SJSA1 (cell line): Measurements from ENCODE around the gene ERC2. TPM values are rescaled to one million over a fixed set of nuclear protein-coding genes. Genes with fewer than 3 reads are reported as not detected.

ENCODE experiments used
- DNase-seq, 2 experiments: peaks; one replicate each; pipeline ENCODE4 v3.0.0-alpha.2; 2015 to 2020; ENCODE audit warnings: low spot score in 2 of 2, low read depth in 1 of 2
- H3K27ac ChIP-seq: fragments of 250-450 bp; sonication (Bioruptor Pico); 2 replicates; pipeline ENCODE4 v1.5.1; 2020; ENCODE audit warnings: mild to moderate bottlenecking, moderate library complexity
- H3K27me3 ChIP-seq: fragments of 250-450 bp; sonication (Bioruptor Pico); replicated peaks from 2 replicates; pipeline ENCODE4 v1.5.1; 2020; ENCODE audit warnings: mild to moderate bottlenecking, moderate library complexity
- H3K36me3 ChIP-seq: fragments of 250-450 bp; sonication (Bioruptor Pico); 2 replicates; pipeline ENCODE4 v1.5.1; 2020; ENCODE audit warnings: mild to moderate bottlenecking
- H3K4me1 ChIP-seq: fragments of 250-450 bp; sonication (Bioruptor Pico); replicated peaks from 2 replicates; pipeline ENCODE4 v1.6.1; 2021; ENCODE audit warnings: mild to moderate bottlenecking
- H3K4me3 ChIP-seq: fragments of 250-450 bp; sonication (Bioruptor Pico); 2 replicates; pipeline ENCODE4 v1.5.1; 2020; ENCODE audit warnings: mild to moderate bottlenecking
- H3K9me3 ChIP-seq: fragments of 250-450 bp; sonication (Bioruptor Pico); replicated peaks from 2 replicates; pipeline ENCODE4 v1.5.1; 2020; ENCODE audit warnings: mild to moderate bottlenecking
- total RNA-seq: library from RNA; depleted of rRNA; stranded (reverse); fragments of >200 nt; shearing (Covaris generic); gene quantifications from 2 replicates; pipeline ENCODE4 v1.2.3, GENCODE V29; 2014

Gene ERC2
- total RNA-seq, 1 experiment from 2014 or later: 0.13 TPM

- H3K27ac ChIP-seq: no peak overlapping the region
- H3K4me3 ChIP-seq: no peak overlapping the region
- no peaks in the 10 kb centered on the region for H3K9me3 ChIP-seq
- no peaks in the 10 kb centered on the region for H3K36me3 ChIP-seq
- peaks cover 8% of the 10 kb centered on the region for H3K4me1 ChIP-seq
- no peak for DNase-seq
- no peaks in the 10 kb centered on the region for H3K27me3 ChIP-seq
Observed at GRCh38 chr3:56115199-56115598, 353.1 kb downstream of the ERC2 start.

GRCh38 chr3:56113908-56114307 lies 354.4 kb downstream of the ERC2 start:
- H3K27ac ChIP-seq: no peak overlapping the region
- H3K27me3 ChIP-seq: no peaks in the 10 kb centered on the region
- H3K4me3 ChIP-seq: no peak overlapping the region
- DNase-seq: no peak
- no peaks in the 10 kb centered on the region for H3K4me1 ChIP-seq
- H3K9me3 ChIP-seq: no peaks in the 10 kb centered on the region
- H3K36me3 ChIP-seq: no peaks in the 10 kb centered on the region

DNA sequence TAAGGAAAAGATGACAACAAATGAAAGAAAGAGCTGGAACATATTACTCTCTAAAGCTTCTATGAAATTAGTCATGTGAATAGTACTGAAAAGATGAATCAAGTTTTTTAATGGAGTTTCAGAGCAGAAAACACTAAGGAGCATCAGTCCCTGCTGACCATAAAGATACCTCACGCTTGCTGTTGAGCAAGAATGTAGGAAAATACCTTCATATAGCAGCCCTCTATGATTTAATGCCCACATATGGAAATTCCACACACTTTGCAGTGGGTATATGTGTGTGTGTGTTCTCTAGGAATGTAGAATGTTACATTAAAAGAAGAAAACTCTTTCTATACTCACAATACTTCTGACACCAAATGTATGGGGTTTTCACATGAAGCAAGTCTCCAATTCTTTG lies 355.0 kb downstream of the ERC2 start:
- Histone ChIP-seq H3K27me3 (no peaks in the 10 kb centered on the region), H3K36me3 (no peaks in the 10 kb centered on the region), H3K4me3 (no peak overlapping the region), H3K27ac (no peak overlapping the region), H3K4me1 (no peaks in the 10 kb centered on the region), H3K9me3 (no peaks in the 10 kb centered on the region)
- DNase-seq: no peak

DNA sequence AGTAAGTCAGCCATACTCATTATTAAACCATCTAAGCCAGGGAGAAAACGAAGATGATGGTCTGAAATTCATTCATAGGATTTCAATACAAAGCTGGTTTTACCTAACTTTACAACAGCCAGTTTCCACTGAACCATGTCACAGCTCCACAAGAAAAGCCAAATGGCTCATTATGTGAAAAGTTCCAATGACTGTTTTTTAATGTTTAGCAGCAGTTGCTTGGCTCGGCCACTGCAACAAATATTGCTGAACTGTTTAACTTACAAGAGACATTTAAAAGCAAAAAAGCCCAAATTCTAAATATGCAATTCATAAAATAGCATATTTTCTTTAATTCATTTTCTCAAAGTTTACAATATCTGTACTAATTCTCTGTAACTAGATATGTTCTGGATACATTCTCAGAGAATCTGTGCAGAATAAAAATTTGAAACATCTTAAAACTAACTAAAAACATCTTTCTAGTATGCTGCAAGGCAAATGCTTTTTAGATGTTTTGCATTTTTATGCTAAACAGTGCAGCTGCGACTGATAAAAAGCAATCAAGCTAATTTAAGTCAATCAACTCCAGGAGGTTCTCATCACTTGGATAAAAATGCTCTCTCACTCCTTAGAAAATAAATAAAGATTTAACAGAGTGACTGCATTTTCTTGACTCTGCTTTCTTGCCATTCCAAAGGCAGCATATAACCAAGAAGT lies 356.5 kb downstream of the ERC2 start:
- no peaks in the 10 kb centered on the region for H3K9me3 ChIP-seq
- DNase-seq: no peak
- no peaks in the 10 kb centered on the region for H3K27me3 ChIP-seq
- H3K27ac ChIP-seq: no peak overlapping the region
- no peak overlapping the region for H3K4me3 ChIP-seq
- no peaks in the 10 kb centered on the region for H3K36me3 ChIP-seq
- peaks cover 3% of the 10 kb centered on the region; the same call in 1 of the 2 replicates for H3K4me1 ChIP-seq

GRCh38 chr3:56110886-56111285 lies 357.4 kb downstream of the ERC2 start:
- DNase-seq: no peak
- peaks cover 5% of the 10 kb centered on the region for H3K4me1 ChIP-seq
- no peak overlapping the region for H3K4me3 ChIP-seq
- no peak overlapping the region for H3K27ac ChIP-seq
- no peaks in the 10 kb centered on the region for H3K36me3 ChIP-seq
- H3K27me3 ChIP-seq: no peaks in the 10 kb centered on the region
- no peaks in the 10 kb centered on the region for H3K9me3 ChIP-seq

- Histone ChIP-seq H3K27me3 (no peaks in the 10 kb centered on the region), H3K36me3 (no peaks in the 10 kb centered on the region), H3K9me3 (no peaks in the 10 kb centered on the region), H3K4me3 (no peak overlapping the region), H3K4me1 (peaks cover 5% of the 10 kb centered on the region), H3K27ac (no peak overlapping the region)
- no peak for DNase-seq
Observed at GRCh38 chr3:56107157-56107556, 361.1 kb downstream of the ERC2 start.

DNA sequence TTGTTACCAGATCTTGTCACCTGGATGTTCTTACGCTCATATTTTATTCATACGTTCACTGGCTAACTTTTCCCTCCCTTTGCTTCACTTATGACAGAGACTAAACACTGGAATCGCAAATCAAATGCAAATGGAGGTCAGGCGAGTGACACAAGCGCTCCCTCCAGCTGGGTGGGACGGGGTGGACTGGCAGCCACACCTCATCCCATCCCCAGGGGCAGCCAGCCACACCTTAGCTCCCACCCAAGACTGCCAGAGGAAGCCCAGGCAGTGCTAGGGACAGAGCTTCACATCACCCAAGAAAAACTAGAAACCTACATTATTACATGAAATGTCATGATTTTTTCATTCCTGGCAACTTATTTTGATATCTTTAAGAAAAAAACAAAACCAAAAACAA lies 366.2 kb downstream of the ERC2 start:
- H3K9me3 ChIP-seq: no peaks in the 10 kb centered on the region
- no peak overlapping the region for H3K4me3 ChIP-seq
- peaks cover 5% of the 10 kb centered on the region for H3K4me1 ChIP-seq
- no peak overlapping the region for H3K27ac ChIP-seq
- H3K36me3 ChIP-seq: no peaks in the 10 kb centered on the region
- H3K27me3 ChIP-seq: no peaks in the 10 kb centered on the region
- DNase-seq: no peak

DNA sequence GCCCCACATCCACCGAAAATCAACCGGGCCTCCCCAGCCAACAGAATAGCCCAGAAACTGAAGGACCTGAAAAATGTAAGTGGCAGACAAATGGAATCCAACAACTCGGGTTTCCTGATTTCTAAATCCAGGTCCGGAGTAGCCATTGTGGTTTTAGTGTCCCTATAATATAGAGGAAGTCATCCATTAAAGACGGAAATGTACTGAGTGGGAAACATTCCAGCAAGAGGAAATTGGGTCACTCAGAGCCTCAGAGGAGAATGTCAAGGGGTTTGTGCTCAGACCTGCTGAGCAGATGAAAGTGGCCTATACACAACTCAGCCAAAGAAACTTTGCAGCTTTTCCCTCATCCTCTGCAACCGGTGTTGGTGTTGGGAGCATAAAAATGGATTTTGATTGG lies 366.7 kb downstream of the ERC2 start:
- peaks cover under 1% of the 10 kb centered on the region for H3K4me1 ChIP-seq
- H3K36me3 ChIP-seq: no peaks in the 10 kb centered on the region
- H3K27ac ChIP-seq: no peak overlapping the region
- no peak overlapping the region for H3K4me3 ChIP-seq
- H3K9me3 ChIP-seq: no peaks in the 10 kb centered on the region
- no peaks in the 10 kb centered on the region for H3K27me3 ChIP-seq
- no peak for DNase-seq

- Histone ChIP-seq H3K4me3 (no peak overlapping the region), H3K4me1 (no peaks in the 10 kb centered on the region), H3K27me3 (no peaks in the 10 kb centered on the region), H3K27ac (no peak overlapping the region), H3K36me3 (no peaks in the 10 kb centered on the region), H3K9me3 (no peaks in the 10 kb centered on the region)
- DNase-seq: no peak
Observed at GRCh38 chr3:56096999-56097398, 371.3 kb downstream of the ERC2 start.

GRCh38 chr3:56094170-56094569 lies 374.1 kb downstream of the ERC2 start:
- no peak for DNase-seq
- Histone ChIP-seq H3K27me3 (no peaks in the 10 kb centered on the region), H3K4me1 (no peaks in the 10 kb centered on the region), H3K27ac (no peak overlapping the region), H3K36me3 (no peaks in the 10 kb centered on the region), H3K9me3 (no peaks in the 10 kb centered on the region), H3K4me3 (no peak overlapping the region)

DNA sequence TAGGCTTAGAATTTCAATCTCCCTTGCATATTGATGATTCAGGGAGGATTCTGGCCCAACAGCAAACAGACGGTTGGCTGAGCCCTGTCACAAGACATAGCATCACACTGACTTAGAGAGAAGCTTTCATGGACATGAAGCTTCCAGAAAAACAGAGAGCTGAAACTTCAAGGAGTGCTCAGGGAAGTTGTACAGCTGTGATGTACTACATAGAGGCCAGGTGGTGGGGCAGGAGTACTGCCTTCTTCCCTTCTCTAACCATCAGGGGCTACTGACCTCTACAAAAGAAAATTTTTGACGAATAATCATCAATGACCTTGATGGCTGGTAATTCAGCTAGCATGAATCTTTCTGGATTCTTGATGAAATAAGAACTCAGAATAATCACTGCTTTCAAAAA lies 378.5 kb downstream of the ERC2 start:
- H3K36me3 ChIP-seq: no peaks in the 10 kb centered on the region
- no peaks in the 10 kb centered on the region for H3K9me3 ChIP-seq
- H3K27ac ChIP-seq: no peak overlapping the region
- no peak overlapping the region for H3K4me3 ChIP-seq
- no peaks in the 10 kb centered on the region for H3K27me3 ChIP-seq
- no peak for DNase-seq
- H3K4me1 ChIP-seq: no peaks in the 10 kb centered on the region

- no peaks in the 10 kb centered on the region for H3K9me3 ChIP-seq
- H3K36me3 ChIP-seq: no peaks in the 10 kb centered on the region
- no peaks in the 10 kb centered on the region for H3K4me1 ChIP-seq
Observed at GRCh38 chr3:56087451-56088053, 380.7 kb downstream of the ERC2 start.

GRCh38 chr3:56086355-56086754 lies 381.9 kb downstream of the ERC2 start:
- Histone ChIP-seq H3K27me3 (no peaks in the 10 kb centered on the region), H3K27ac (no peak overlapping the region), H3K4me1 (no peaks in the 10 kb centered on the region), H3K4me3 (no peak overlapping the region), H3K9me3 (no peaks in the 10 kb centered on the region), H3K36me3 (no peaks in the 10 kb centered on the region)
- DNase-seq: no peak

More at GRCh38 chr3:56087451-56088053, 380.7 kb downstream of the ERC2 start:
- no peaks in the 10 kb centered on the region for H3K27me3 ChIP-seq
- no peak overlapping the region for H3K4me3 ChIP-seq
- no peak for DNase-seq
- no peak overlapping the region for H3K27ac ChIP-seq

DNA sequence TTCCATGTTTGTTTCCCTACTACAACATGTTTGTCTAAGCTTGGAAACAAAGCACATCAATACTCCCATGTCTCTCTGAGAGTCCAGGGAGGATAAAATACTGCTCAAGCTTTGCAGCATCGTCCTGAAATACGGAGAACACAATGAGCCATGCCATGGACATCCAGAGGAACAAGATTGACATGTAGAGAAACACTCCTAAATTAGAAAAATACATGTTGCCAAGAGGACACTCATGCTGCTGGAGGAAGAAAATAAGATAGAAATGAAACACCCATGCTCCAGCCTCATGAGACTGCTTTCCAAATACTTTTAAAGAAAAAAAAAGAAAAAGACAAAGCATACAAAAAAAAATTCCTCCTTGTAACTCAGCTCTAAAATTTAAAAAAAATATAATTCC lies 387.0 kb downstream of the ERC2 start:
- Histone ChIP-seq H3K27me3 (no peaks in the 10 kb centered on the region), H3K4me1 (no peaks in the 10 kb centered on the region), H3K4me3 (no peak overlapping the region), H3K36me3 (no peaks in the 10 kb centered on the region), H3K9me3 (no peaks in the 10 kb centered on the region), H3K27ac (no peak overlapping the region)
- DNase-seq: no peak

- no peaks in the 10 kb centered on the region for H3K27me3 ChIP-seq
- H3K27ac ChIP-seq: no peak overlapping the region
- DNase-seq: no peak
- no peaks in the 10 kb centered on the region for H3K4me1 ChIP-seq
- H3K4me3 ChIP-seq: no peak overlapping the region
- H3K36me3 ChIP-seq: no peaks in the 10 kb centered on the region
- H3K9me3 ChIP-seq: no peaks in the 10 kb centered on the region
Observed at GRCh38 chr3:56076746-56077145, 391.5 kb downstream of the ERC2 start.
